SK-N-SH treated with all-trans-retinoic acid at 6 μM for 48 hours (cell line): ENCODE data around the gene UROC1.

ENCODE experiments used
- TCF4 ChIP-seq: fragments of 250-450 bp; sonication (Bioruptor Pico); IDR thresholded peaks from 2 replicates; pipeline ENCODE4 v1.8.0; 2021; ENCODE audit warnings: mild to moderate bottlenecking, moderate library complexity, borderline replicate concordance
- ZNF70 ChIP-seq: fragments of 450-650 bp; formaldehyde crosslinking; IDR thresholded peaks from 2 replicates; pipeline ENCODE4 v1.5.0; 2020; ENCODE audit warnings: mild to moderate bottlenecking, moderate library complexity
- TF ChIP-seq, protein P1 (sequence below): fragments of 250-450 bp; sonication (Bioruptor Pico); IDR thresholded peaks from 2 replicates; pipeline ENCODE4 v1.8.0; 2020; ENCODE audit warnings: mild to moderate bottlenecking, moderate library complexity, borderline replicate concordance

DNA sequence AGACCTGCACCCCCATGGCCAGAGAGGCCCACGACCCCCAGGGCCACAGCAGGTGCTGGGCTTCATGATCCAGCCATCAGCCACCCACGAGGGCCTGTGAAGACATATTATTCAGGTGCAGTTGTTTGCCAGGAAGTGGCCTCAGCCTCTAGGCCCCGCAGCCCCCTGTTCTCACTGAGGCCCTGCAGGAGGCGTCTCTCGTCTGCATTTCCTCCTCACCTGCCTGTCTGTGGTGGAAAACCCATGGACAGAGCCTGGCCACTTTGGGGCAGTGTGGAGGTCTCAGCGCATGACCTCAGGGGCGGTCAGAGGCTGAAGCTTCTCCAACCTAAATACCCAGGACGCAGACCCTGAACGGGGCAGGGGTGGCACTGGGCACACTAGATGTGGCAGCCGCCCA is 18.6 kb downstream of the UROC1 start:
- TF ChIP-seq ZNF70 (CRISPR knock-in tag) (no peak), TCF4 (CRISPR knock-in tag) (no peak)
- TF ChIP-seq, protein P1, sequence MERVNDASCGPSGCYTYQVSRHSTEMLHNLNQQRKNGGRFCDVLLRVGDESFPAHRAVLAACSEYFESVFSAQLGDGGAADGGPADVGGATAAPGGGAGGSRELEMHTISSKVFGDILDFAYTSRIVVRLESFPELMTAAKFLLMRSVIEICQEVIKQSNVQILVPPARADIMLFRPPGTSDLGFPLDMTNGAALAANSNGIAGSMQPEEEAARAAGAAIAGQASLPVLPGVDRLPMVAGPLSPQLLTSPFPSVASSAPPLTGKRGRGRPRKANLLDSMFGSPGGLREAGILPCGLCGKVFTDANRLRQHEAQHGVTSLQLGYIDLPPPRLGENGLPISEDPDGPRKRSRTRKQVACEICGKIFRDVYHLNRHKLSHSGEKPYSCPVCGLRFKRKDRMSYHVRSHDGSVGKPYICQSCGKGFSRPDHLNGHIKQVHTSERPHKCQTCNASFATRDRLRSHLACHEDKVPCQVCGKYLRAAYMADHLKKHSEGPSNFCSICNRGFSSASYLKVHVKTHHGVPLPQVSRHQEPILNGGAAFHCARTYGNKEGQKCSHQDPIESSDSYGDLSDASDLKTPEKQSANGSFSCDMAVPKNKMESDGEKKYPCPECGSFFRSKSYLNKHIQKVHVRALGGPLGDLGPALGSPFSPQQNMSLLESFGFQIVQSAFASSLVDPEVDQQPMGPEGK (CRISPR knock-in tag): no peak
